ENCODE measurements around the gene KCNK18.

- TF ChIP-seq EZH2 (IDR thresholded peaks at IDR 0.05; ENCODE audit: low read depth) (no peak), CTCF (conservative IDR thresholded peaks at IDR 0.05) (no peak)
Observed at GRCh38 chr10:117197189-117197588, at the start of gene KCNK18.
